ELR (cell line): ENCODE data around the gene SMIM1.

Experiments
- DNase-seq: peaks from one replicate; pipeline ENCODE4 v3.0.0-alpha.2; 2015; ENCODE audit warnings: low read depth

The SMIM1 gene

GRCh38 chr1:3777078-3777547 is 4.6 kb downstream of the SMIM1 start:
- DNase-seq = no peak

DNA sequence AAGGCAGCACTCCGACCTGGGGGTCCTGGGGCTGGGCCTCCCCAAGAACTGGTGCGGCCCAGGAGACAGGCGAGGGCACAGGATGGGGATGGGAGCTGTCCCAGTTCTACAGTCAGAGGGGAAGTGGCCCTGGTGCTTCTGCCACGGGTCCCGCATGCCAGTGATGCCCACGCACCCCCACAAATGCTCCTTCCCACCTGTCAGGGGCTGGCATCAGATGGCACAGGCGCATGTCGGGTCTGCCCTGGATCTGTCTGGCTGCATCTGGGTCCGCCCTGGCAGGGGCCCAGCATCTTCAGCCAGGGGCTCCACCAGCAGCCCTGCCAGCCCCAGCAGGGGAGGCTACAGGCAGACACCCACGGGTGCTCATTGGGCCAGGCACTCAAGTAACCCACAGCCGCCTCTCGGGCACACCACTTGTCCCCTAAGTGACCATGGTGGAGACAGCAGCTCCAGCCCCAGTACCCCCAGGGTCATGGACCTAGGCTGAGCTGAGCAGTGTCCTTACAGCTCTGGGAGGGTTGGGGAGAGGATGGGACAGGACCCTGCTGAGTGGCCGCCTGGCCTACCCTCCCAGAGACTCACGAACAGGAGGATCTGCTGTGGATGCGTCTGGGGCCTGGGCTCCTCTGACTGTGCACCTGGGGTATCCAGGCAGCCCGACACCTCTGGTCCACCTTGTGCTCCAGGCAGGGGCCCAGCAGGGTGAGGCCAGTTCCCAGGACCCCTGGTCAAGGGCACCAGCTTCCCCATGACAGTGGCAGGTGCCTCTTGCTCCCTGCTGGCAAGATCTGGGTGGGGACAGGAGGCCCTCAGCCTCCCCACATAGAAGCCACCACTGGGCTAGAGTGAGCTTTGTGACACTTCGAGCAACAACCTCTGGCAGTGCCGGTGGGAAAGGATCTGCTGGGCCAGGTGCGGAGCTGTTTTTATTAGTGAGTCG is 5.4 kb downstream of the SMIM1 start:
- DNase-seq = no peak

DNA sequence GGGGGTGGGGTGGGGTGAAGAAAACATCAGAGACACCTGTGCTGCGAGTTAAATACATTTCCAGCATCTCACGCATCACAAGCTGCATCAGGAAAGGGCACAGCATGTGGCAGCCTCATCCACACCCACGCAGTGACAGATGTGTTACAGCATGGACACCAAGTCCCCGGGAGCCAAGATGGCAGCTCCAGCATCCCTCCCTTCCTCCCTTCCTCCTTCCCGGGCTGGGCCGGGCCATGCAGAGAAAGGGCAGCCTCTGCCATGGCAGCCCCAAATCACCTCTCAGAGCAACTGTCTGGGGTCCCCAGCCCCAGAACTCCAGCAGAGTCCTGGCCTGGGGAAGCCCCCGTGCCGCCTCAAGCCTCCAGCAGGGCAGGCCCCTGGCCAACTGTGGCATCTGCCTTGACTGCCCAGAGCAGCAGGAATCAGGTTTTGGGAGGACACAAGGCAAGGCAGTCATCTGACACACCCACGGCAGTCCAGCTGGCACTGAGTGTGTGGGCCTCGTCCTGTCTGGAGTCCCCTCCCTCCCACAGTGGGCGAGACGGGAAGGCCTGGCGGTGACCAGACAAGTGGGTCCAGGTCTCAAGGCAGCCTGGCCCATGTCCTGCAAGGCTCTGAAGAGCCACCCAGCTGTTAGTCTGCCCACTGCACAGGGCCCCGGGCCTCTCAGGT is 6.2 kb downstream of the SMIM1 start:
- DNase-seq = no peak

DNA sequence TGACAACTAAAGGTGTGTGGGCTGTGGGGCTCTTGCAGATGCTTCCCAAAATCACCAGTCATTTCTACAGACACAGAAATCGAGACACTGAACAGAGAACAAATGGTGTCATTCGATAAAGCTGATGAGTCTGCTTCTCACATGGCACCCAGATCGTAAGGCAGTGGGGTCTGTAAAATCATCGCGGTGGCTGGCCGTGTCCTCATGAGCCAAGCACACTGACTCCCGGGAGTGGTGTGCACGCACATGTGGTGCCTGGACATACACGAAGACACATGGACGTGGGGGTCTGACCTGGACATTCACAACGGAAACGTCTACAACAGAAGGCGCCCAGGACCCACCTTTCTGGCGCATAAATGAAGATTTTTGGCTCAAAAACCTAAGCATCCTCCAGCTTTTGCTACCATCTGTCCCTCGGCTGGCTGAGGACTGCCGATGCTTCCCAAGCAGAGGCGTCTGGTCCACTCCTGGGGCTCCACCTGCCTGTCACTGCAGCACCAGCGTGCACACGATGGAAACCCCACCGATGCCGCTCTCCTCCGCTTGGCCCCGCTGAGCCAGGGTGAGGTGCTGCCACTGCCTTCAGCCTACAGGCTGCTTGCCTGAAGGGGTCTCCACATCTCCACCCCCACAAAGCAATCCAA is 6.8 kb downstream of the SMIM1 start:
- no peak for DNase-seq

- DNase-seq = no peak
Observed at GRCh38 chr1:3779912-3780416, 7.4 kb downstream of the SMIM1 start.

DNA sequence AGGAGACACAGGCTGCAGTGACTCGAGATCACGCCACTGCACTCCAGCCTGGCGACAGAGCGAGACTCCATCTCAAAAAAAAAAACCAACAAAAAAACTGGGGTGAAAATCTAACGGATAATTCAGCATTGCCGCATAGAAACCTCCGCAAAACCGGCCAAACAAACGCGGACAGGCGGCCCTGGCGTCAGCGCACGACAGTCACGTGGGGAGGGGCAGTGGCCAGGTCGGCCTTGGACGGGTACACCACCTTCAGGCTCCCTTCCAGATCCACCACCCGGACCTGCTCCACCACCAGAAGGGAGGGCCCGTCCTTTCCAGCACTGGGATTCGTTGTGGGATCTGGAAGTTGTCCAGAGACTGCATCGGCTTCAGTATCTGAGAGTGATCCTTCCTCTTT is 8.4 kb downstream of the SMIM1 start:
- no peak for DNase-seq

- DNase-seq = no peak
Observed at GRCh38 chr1:3783651-3784474, 11.3 kb downstream of the SMIM1 start.

GRCh38 chr1:3785045-3785444 is 12.5 kb downstream of the SMIM1 start:
- no peak for DNase-seq

- no peak for DNase-seq
Observed at GRCh38 chr1:3785456-3786157, 13.1 kb downstream of the SMIM1 start.

GRCh38 chr1:3786468-3787348 is 14.2 kb downstream of the SMIM1 start:
- no peak for DNase-seq

DNA sequence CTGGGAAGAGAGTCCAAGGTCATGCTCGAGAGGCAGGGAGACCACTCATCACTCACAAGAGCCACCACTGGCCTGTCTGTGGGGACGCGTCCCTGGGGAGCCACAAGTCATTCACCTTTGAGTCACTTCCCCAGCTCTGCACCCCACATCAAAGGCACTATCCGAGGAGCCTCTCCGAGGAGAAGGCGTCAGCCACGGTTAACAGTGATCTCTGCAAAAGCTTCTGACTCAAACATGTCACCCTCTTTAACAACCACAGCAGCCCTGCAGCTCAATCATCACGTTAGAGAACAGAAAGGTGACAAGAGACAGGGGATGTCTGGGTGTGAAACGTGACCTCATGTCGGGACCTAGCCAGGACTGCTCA is 14.8 kb downstream of the SMIM1 start:
- DNase-seq = no peak

GRCh38 chr1:3787745-3788605 is 15.4 kb downstream of the SMIM1 start:
- DNase-seq = no peak

DNA sequence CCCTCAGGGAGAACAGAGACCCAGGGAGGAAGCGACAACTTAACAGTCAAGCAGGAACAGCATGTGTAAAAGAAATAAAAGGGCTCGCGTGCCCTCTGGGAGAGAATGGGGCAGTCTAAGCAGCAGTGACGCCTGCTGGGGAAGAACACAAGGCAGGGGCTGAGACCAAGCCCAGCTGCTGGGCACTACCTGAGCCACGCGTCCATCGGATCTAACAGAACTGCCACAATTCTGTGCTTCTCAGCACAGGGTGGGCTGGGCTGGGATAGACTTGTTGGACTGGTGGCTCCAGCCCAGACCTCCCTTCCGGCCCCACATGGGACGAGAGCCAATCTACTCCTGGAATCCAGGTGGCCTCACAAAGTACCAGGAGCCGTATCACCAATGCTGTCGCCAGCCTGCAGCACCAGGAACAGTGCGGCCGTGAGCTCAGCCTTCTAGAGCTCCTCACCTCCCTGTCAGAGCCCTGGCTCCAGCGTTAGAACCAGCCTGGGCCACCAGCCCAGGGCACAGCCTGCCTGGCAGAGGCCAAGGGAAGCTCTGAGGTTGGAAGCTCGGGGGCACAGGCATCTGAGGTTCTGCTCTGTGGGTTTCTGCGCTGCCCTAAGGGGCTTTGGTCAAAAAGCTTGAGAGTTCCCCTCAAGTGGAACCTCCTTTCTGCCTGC is 16.3 kb downstream of the SMIM1 start:
- DNase-seq = no peak

GRCh38 chr1:3789421-3790300 is 17.1 kb downstream of the SMIM1 start:
- no peak for DNase-seq

- DNase-seq = no peak
Observed at GRCh38 chr1:3790500-3790923, 18.0 kb downstream of the SMIM1 start.

- no peak for DNase-seq
Observed at GRCh38 chr1:3790952-3791351, 18.4 kb downstream of the SMIM1 start.

DNA sequence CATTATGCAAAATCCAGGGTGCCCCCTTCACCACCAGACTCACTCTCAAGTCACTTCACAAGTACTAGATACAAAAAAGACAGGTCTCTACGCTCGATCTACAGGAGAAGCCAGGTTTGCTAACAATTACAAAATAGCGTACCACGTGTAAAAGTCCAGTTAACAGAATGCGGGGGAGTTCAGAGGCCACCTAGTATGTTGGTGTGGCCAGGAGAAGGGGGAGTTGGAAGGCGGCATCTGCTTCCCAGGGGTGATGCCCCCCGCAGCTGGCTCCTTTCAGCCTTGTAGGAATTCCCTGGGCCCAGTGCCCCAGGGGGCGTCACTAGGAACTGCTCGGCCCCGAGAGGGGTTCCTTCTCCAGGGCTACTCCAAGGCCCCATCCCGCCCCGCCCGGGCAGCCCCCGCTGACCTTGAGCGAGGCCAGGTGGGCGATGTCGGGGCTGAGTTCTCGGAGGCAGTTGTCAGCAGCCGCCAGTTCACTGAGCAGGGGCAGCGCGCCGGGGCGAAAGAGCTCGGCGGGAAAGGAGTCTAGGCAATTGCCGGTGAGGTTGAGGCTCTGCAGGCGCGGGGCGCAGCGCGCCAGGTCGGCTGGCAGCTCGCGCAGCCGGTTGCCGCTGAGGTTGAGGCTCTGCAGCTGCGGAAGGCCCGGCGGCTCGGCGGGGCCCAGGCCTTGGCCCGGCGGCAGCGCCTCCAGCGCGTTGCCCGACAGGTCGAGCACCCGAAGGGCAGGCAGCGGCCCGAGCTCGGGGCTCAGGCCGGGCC is 23.1 kb downstream of the SMIM1 start:
- DNase-seq = peak; percentile 24
